ENCODE measurements around the gene UFC1.

GRCh38 chr1:161119092-161119903, 34.5 kb upstream of the UFC1 start:
- no peak for TF ChIP-seq CTCF (CRISPR knock-in tag; IDR thresholded peaks at IDR 0.05)
- no peak for TF ChIP-seq HNRNPL (IDR thresholded peaks at IDR 0.05; ENCODE audit: low read depth, low read length)
- TF ChIP-seq JDP2 (CRISPR knock-in tag; IDR thresholded peaks at IDR 0.05; ENCODE audit: borderline replicate concordance) = no peak
- no peak for TF ChIP-seq POLR2A (IDR thresholded peaks at IDR 0.05; ENCODE audit: insufficient read depth in 1 of 2, low read depth in 2 of 2, low read length in 2 of 2)
- no peak for TF ChIP-seq EZH2 (conservative IDR thresholded peaks at IDR 0.05; ENCODE audit: low read depth, low read length)
- no peak for TF ChIP-seq POLR2AphosphoS5 (IDR thresholded peaks at IDR 0.05; ENCODE audit: low read depth, low read length)
- TF ChIP-seq DPF2 (CRISPR knock-in tag; IDR thresholded peaks at IDR 0.05; ENCODE audit: borderline replicate concordance, low read depth) = no peak
- no peak for TF ChIP-seq ELF1 (CRISPR knock-in tag; IDR thresholded peaks at IDR 0.05)
- TF ChIP-seq MXI1 (IDR thresholded peaks at IDR 0.05; ENCODE audit: borderline replicate concordance, low read depth, low read length) = no peak
- no peak for TF ChIP-seq CCAR2 (optimal IDR thresholded peaks at IDR 0.05; ENCODE audit: low read depth, low read length)
- TF ChIP-seq MAX (IDR thresholded peaks at IDR 0.05) = no peak
- no peak for TF ChIP-seq TP53 (CRISPR knock-in tag; conservative IDR thresholded peaks at IDR 0.05)

Data from HepG2 (cell line).